DOHH2 (cell line): Measurements from ENCODE around the gene SVOPL.

ENCODE experiments used
- H3F3A ChIP-seq: fragments of 200-600 bp; sonication (generic), shearing (Covaris generic); 2 replicates; pipeline ENCODE4 v1.6.0; 2016; ENCODE audit warnings: antibody characterized with exemption, mild to moderate bottlenecking; ENCODE audit not compliant: control insufficient read depth, insufficient read depth
- H3K27ac ChIP-seq: fragments of 200-600 bp; sonication (generic); 2 replicates; pipeline ENCODE4 v1.5.1; 2014; ENCODE audit warnings: low read depth, mild to moderate bottlenecking, low read length, moderate library complexity
- H3K27me3 ChIP-seq: fragments of 200-600 bp; sonication (generic); 2 replicates; pipeline ENCODE4 v1.6.1; 2014; ENCODE audit warnings: mild to moderate bottlenecking, low read length, mixed read lengths; ENCODE audit not compliant: control insufficient read depth
- H3K36me3 ChIP-seq: fragments of 200-600 bp; sonication (generic); 2 replicates; pipeline ENCODE4 v1.6.1; 2014; ENCODE audit warnings: mild to moderate bottlenecking, low read length, moderate library complexity, mixed read lengths; ENCODE audit not compliant: control insufficient read depth
- H3K4me1 ChIP-seq: fragments of 200-600 bp; sonication (generic); 2 replicates; pipeline ENCODE4 v1.6.1; 2014; ENCODE audit warnings: mild to moderate bottlenecking, low read length, mixed read lengths; ENCODE audit not compliant: control insufficient read depth
- H3K4me2 ChIP-seq: fragments of 200-600 bp; sonication (generic); 2 replicates; pipeline ENCODE4 v1.6.0; 2014; ENCODE audit warnings: mild to moderate bottlenecking, low read length, moderate library complexity
- H3K4me3 ChIP-seq: fragments of 200-600 bp; sonication (generic); 2 replicates; pipeline ENCODE4 v1.5.1; 2014; ENCODE audit warnings: mild to moderate bottlenecking, low read length, mixed read lengths
- H3K79me2 ChIP-seq: fragments of 200-600 bp; sonication (generic); 2 replicates; pipeline ENCODE4 v1.6.1; 2014; ENCODE audit warnings: mild to moderate bottlenecking, low read length, mixed read lengths; ENCODE audit not compliant: control insufficient read depth
- H3K9me2 ChIP-seq: fragments of 200-600 bp; sonication (generic); replicated peaks from 2 replicates; pipeline ENCODE4 v1.6.1; 2014; ENCODE audit warnings: mild to moderate bottlenecking, low read length, mixed read lengths; ENCODE audit not compliant: control insufficient read depth
- H3K9me3 ChIP-seq: fragments of 200-600 bp; sonication (generic); 2 replicates; pipeline ENCODE4 v1.6.1; 2014; ENCODE audit warnings: antibody characterized with exemption, low read length, mixed read lengths; ENCODE audit not compliant: control insufficient read depth, insufficient read depth
- H4K20me1 ChIP-seq: fragments of 200-600 bp; sonication (generic); 2 replicates; pipeline ENCODE4 v1.6.0; 2014; ENCODE audit warnings: low read depth, mild to moderate bottlenecking, antibody characterized with exemption, low read length, moderate library complexity; ENCODE audit not compliant: control insufficient read depth, insufficient read depth
- CTCF ChIP-seq: fragments of 200-600 bp; sonication (generic); IDR thresholded peaks from one replicate; pipeline ENCODE4 v1.5.1; 2014; ENCODE audit warnings: antibody characterized with exemption, mild to moderate bottlenecking, low read depth, low read length; ENCODE audit not compliant: poor library complexity, severe bottlenecking
- EZH2phosphoT487 ChIP-seq: fragments of 200-600 bp; sonication (generic); IDR thresholded peaks from 2 replicates; pipeline ENCODE4 v1.6.1; 2017; ENCODE audit warnings: borderline replicate concordance, mild to moderate bottlenecking, antibody characterized with exemption, low read length, moderate library complexity, mixed read lengths

Gene SVOPL

GRCh38 chr7:138563808-138564207, 137.4 kb downstream of the SVOPL start:
- Histone ChIP-seq H3K9me2 (no peaks in the 10 kb centered on the region), H3K4me2 (no peak overlapping the region), H3K27me3 (no peaks in the 10 kb centered on the region), H3K4me3 (no peak overlapping the region), H3K36me3 (peaks cover 86% of the 10 kb centered on the region), H3K27ac (no peak overlapping the region), H4K20me1 (no peaks in the 10 kb centered on the region), H3K4me1 (no peaks in the 10 kb centered on the region), H3F3A (no peaks in the 10 kb centered on the region), H3K79me2 (no peaks in the 10 kb centered on the region), H3K9me3 (peaks cover 39% of the 10 kb centered on the region; the same call in 1 of the 2 replicates)
- no peak for TF ChIP-seq CTCF
- no peak for TF ChIP-seq EZH2phosphoT487

GRCh38 chr7:138559448-138559847, 141.7 kb downstream of the SVOPL start:
- H3F3A ChIP-seq: no peaks in the 10 kb centered on the region
- no peaks in the 10 kb centered on the region for H3K27me3 ChIP-seq
- no peak overlapping the region for H3K4me3 ChIP-seq
- H3K36me3 ChIP-seq: peaks cover 96% of the 10 kb centered on the region
- no peaks in the 10 kb centered on the region for H4K20me1 ChIP-seq
- H3K27ac ChIP-seq: no peak overlapping the region
- no peaks in the 10 kb centered on the region for H3K4me1 ChIP-seq
- no peaks in the 10 kb centered on the region for H3K79me2 ChIP-seq
- peaks cover 54% of the 10 kb centered on the region for H3K9me3 ChIP-seq
- H3K4me2 ChIP-seq: no peak overlapping the region
- TF ChIP-seq EZH2phosphoT487: no peak
- TF ChIP-seq CTCF: no peak
- H3K9me2 ChIP-seq: no peaks in the 10 kb centered on the region

- Histone ChIP-seq H3K27me3 (no peaks in the 10 kb centered on the region), H4K20me1 (no peaks in the 10 kb centered on the region), H3F3A (no peaks in the 10 kb centered on the region), H3K4me1 (no peaks in the 10 kb centered on the region), H3K36me3 (peaks cover 92% of the 10 kb centered on the region), H3K4me2 (no peak overlapping the region), H3K4me3 (no peak overlapping the region), H3K27ac (no peak overlapping the region), H3K9me2 (no peaks in the 10 kb centered on the region), H3K9me3 (peaks cover 33% of the 10 kb centered on the region), H3K79me2 (no peaks in the 10 kb centered on the region)
- no peak for TF ChIP-seq CTCF
- no peak for TF ChIP-seq EZH2phosphoT487
Observed at GRCh38 chr7:138556771-138557484, 144.2 kb downstream of the SVOPL start.
